Measurements from ENCODE around the gene NAGS.

- TF ChIP-seq CTCF (IDR thresholded peaks at IDR 0.05) (no peak), POLR2A (IDR thresholded peaks at IDR 0.05) (no peak), EP300 (IDR thresholded peaks at IDR 0.05) (no peak)
Observed at GRCh38 chr17:43974382-43975266, 29.8 kb upstream of the NAGS start.
